HepG2 (cell line): ENCODE measurements around the gene DHTKD1. TPM values are rescaled to one million over a fixed set of nuclear protein-coding genes. Genes with fewer than 3 reads are reported as not detected.

ENCODE experiments used
- ATAC-seq: fragments of 200-7000 bp; cut with Tn5 transposase; 3 replicates; pipeline ENCODE4 v1.9.1; 2020; ENCODE audit warnings: mild to moderate bottlenecking, moderate library complexity
- BruUV-seq: library from RNA; stranded (reverse); fragments of 400-500 nt; replicated peaks from 2 replicates; lab custom pipeline; 2021; lab: Mats Ljungman, UMichigan
- CTCF ChIA-PET: fragments of 300-600 bp; formaldehyde crosslinking; extraction: SDS; loops from one replicate; lab custom pipeline; 2021; ENCODE audit warnings: low total read pairs, inconsistent platforms, low intra/inter-chr PET ratio; lab: Yijun Ruan, JAX
- POLR2A ChIA-PET: fragments of 350-600 bp; sonication (Branson Sonifier 250); formaldehyde crosslinking; loops from one replicate; lab custom pipeline; 2020; ENCODE audit warnings: antibody characterized with exemption, inconsistent platforms; lab: Yijun Ruan, JAX
- DNase-seq: peaks from one replicate; pipeline ENCODE4 v3.0.0-alpha.2; 2015; ENCODE audit warnings: low spot score
- FAIRE-seq: peaks from 3 replicates; lab custom pipeline; 2011; peaks lifted over from hg19 to GRCh38; lab: Jason Lieb, UNC
- H2AFZ ChIP-seq: one replicate; pipeline ENCODE4 v1.6.1; 2011; ENCODE audit warnings: low read length, inconsistent platforms
- H3K27ac ChIP-seq: fragments of 300-600 bp; 3 replicates; pipeline ENCODE4 v1.8.0; 2011; ENCODE audit warnings: mixed run types, mild to moderate bottlenecking, mixed read lengths, low read length, inconsistent platforms; ENCODE audit not compliant: insufficient read depth; ENCODE audit errors: extremely low read length
- H3K27me3 ChIP-seq, 2 experiments: fragments of 200-600 bp in 1 of 2; 2 replicates in 1 of 2; 3 replicates in 1 of 2; pipeline versions ENCODE4 v1.6.0 to v1.8.0; 2011; ENCODE audit warnings: low read length in 2 of 2, mild to moderate bottlenecking in 2 of 2, moderate library complexity in 2 of 2, inconsistent platforms in 1 of 2; ENCODE audit not compliant: insufficient read depth in 2 of 2, control insufficient read depth in 1 of 2
- H3K36me3 ChIP-seq, 2 experiments: fragments of 200-600 bp in 1 of 2; replicated peaks in 1 of 2; 2 replicates in 1 of 2; 3 replicates in 1 of 2; pipeline versions ENCODE4 v1.5.1 to v1.8.0; 2011; ENCODE audit warnings: low read length in 2 of 2, inconsistent platforms in 1 of 2; ENCODE audit not compliant: insufficient read depth in 2 of 2, control insufficient read depth in 1 of 2
- H3K4me1 ChIP-seq: 2 replicates; pipeline ENCODE4 v1.5.1; 2012; ENCODE audit warnings: low read length, inconsistent platforms; ENCODE audit not compliant: insufficient read depth
- H3K4me2 ChIP-seq: 2 replicates; pipeline ENCODE4 v1.6.0; 2011; ENCODE audit warnings: low read depth, low read length, inconsistent platforms
- H3K4me3 ChIP-seq, 3 experiments: fragments of 200-600 bp in 1 of 3; sonication (generic), shearing (Covaris generic) in 1 of 3; replicated peaks in 1 of 3; 2 replicates each; pipeline ENCODE4 v1.5.1; 2011 to 2016; ENCODE audit warnings: low read length in 3 of 3, inconsistent platforms in 2 of 3, low read depth in 2 of 3, mild to moderate bottlenecking in 2 of 3, control low read depth in 1 of 3, mixed read lengths in 1 of 3; ENCODE audit not compliant: insufficient read depth in 1 of 3
- H3K79me2 ChIP-seq: one replicate; pipeline ENCODE4 v1.6.1; 2011; ENCODE audit warnings: low read length, inconsistent platforms; ENCODE audit not compliant: insufficient read depth
- H3K9ac ChIP-seq: 2 replicates; pipeline ENCODE4 v1.6.0; 2011; ENCODE audit warnings: mild to moderate bottlenecking, low read depth, low read length, inconsistent platforms; ENCODE audit not compliant: insufficient read depth
- H3K9me3 ChIP-seq: 2 replicates; pipeline ENCODE4 v1.5.1; 2012; ENCODE audit warnings: mild to moderate bottlenecking, low read length
- H4K20me1 ChIP-seq: 2 replicates; pipeline ENCODE4 v1.6.0; 2011; ENCODE audit warnings: inconsistent platforms, mild to moderate bottlenecking, low read length, moderate library complexity; ENCODE audit not compliant: insufficient read depth
- ATRX ChIP-seq: sonication (generic); formaldehyde crosslinking; IDR thresholded peaks from 2 replicates; pipeline ENCODE4 v1.4.0; 2020; ENCODE audit warnings: missing genetic modification reagents, borderline replicate concordance
- CEBPG ChIP-seq: IDR thresholded peaks from 2 replicates; pipeline ENCODE4 v1.6.1; 2016
- ETV6 ChIP-seq: sonication (generic); formaldehyde crosslinking; conservative IDR thresholded peaks from 2 replicates; pipeline ENCODE4 v1.4.0; 2020; ENCODE audit warnings: missing genetic modification reagents
- FIP1L1 ChIP-seq: fragments of 200-400 bp; formaldehyde crosslinking; IDR thresholded peaks from 2 replicates; pipeline ENCODE4 v1.6.1; 2018; ENCODE audit warnings: low read depth, mild to moderate bottlenecking, low read length, moderate library complexity, borderline replicate concordance; ENCODE audit not compliant: insufficient read depth
- GZF1 ChIP-seq: sonication (generic); formaldehyde crosslinking; IDR thresholded peaks from 2 replicates; pipeline ENCODE4 v1.5.1; 2020; ENCODE audit warnings: mild to moderate bottlenecking, missing genetic modification reagents
- JDP2 ChIP-seq: sonication (generic); formaldehyde crosslinking; IDR thresholded peaks from 2 replicates; pipeline ENCODE4 v1.8.1; 2022; ENCODE audit warnings: missing genetic modification reagents, borderline replicate concordance
- KDM4B ChIP-seq: sonication (generic); formaldehyde crosslinking; IDR thresholded peaks from 2 replicates; pipeline ENCODE4 v1.4.0; 2020; ENCODE audit warnings: missing genetic modification reagents
- POLR2G ChIP-seq: fragments of 200-400 bp; formaldehyde crosslinking; IDR thresholded peaks from 2 replicates; pipeline ENCODE4 v1.6.1; 2018; ENCODE audit warnings: mild to moderate bottlenecking, low read depth, low read length, moderate library complexity
- PRMT3 ChIP-seq: sonication (generic); formaldehyde crosslinking; IDR thresholded peaks from 2 replicates; pipeline ENCODE4 v1.8.1; 2022; ENCODE audit warnings: low read depth, mild to moderate bottlenecking, moderate library complexity, missing genetic modification reagents, borderline replicate concordance
- REPIN1 ChIP-seq: sonication (generic); formaldehyde crosslinking; IDR thresholded peaks from 2 replicates; pipeline ENCODE4 v1.8.0; 2022; ENCODE audit warnings: missing genetic modification reagents, low read depth, mild to moderate bottlenecking, borderline replicate concordance
- SIN3A ChIP-seq: IDR thresholded peaks from 2 replicates; pipeline ENCODE4 v1.6.1; 2011; ENCODE audit warnings: low read depth, mild to moderate bottlenecking, control low read depth, low read length, borderline replicate concordance
- ZNF512 ChIP-seq: sonication (generic); formaldehyde crosslinking; IDR thresholded peaks from 2 replicates; pipeline ENCODE4 v1.4.0; 2020; ENCODE audit warnings: mild to moderate bottlenecking, missing genetic modification reagents
- ZNF547 ChIP-seq: sonication (generic); formaldehyde crosslinking; IDR thresholded peaks from 2 replicates; pipeline ENCODE4 v1.5.1; 2020; ENCODE audit warnings: mild to moderate bottlenecking, missing genetic modification reagents
- ZNF557 ChIP-seq: sonication (generic); formaldehyde crosslinking; IDR thresholded peaks from 2 replicates; pipeline ENCODE4 v1.4.0; 2020; ENCODE audit warnings: missing genetic modification reagents
- WGBS: methylation state at CpG from one replicate; pipeline ENCODE4 v1.1.6; 2017; ENCODE audit warnings: low lambda C conversion rate; 5-methylcytosine and 5-hydroxymethylcytosine counted together
- in situ Hi-C: cut with HindIII; loops from 2 replicates; pipeline ENCODE4 v1.10.0; 2017; ENCODE audit warnings: low pct_unique_long_range_greater_than_20kb; ENCODE audit not compliant: extremely low pct_ligation_motif_present
- intact Hi-C: fragments of 100-400 bp; cut with micrococcal nuclease; formaldehyde crosslinking; loops from one replicate; pipeline ENCODE4 v1.10.0; 2022; ENCODE audit not compliant: unreplicated experiment
- polyA plus RNA-seq, 8 experiments: library from polyadenylated mRNA; depleted of rRNA in 3 of 8; stranded (reverse) in 7 of 8; unstranded in 1 of 8; fragments of >200 nt; fragmentation: Illumina TruSeq in 4 of 8; extraction: Trizol in 4 of 8; gene quantifications; 2 replicates each; pipeline versions ENCODE4 v1.2.1 to v1.2.3, GENCODE V29; 2011 to 2016; ENCODE audit warnings: low read depth in 4 of 8, missing spikeins in 1 of 8, mixed read lengths in 1 of 8; ENCODE audit not compliant: insufficient read depth in 1 of 8
- total RNA-seq, 5 experiments: library from RNA; depleted of rRNA; stranded (reverse); fragments of >200 nt; fragmentation: Illumina TruSeq; extraction: Trizol; gene quantifications; 2 replicates each; pipeline ENCODE4 v1.2.3, GENCODE V29; 2016; ENCODE audit warnings: low read depth in 1 of 5

The DHTKD1 gene
- total and polyA plus RNA-seq, 2 of the 13 experiments (the other 11 are each of a cell fraction or from before 2014, with no cell fraction given), result 9.6 to 14.1 TPM

GRCh38 chr10:12073526-12073925, 4.8 kb downstream of the DHTKD1 start:
- no peaks in the 10 kb centered on the region for H3K9me3 ChIP-seq
- CTCF ChIA-PET, result no interaction called here
- POLR2A ChIA-PET, result no interaction called here
- H4K20me1 ChIP-seq, result no peaks in the 10 kb centered on the region
- no peak overlapping the region for H3K9ac ChIP-seq
- DNase-seq (no peak), ATAC-seq (no peak), FAIRE-seq (no peak)
- no peaks in the 10 kb centered on the region for H3K36me3 ChIP-seq
- WGBS, result 91% methylated on average over 4 of the region's 4 CpGs
- no peak overlapping the region for H3K27ac ChIP-seq
- in situ Hi-C loops, result no loop called here
- peaks cover 27% of the 10 kb centered on the region for H3K4me1 ChIP-seq
- no peak overlapping the region for H3K4me2 ChIP-seq
- no TSS peak for BruUV-seq
- no peak overlapping the region for H2AFZ ChIP-seq
- intact Hi-C loops, result no loop called here
- peaks cover 3% of the 10 kb centered on the region for H3K79me2 ChIP-seq
- H3K4me3 ChIP-seq, result no peak overlapping the region
- no peaks in the 10 kb centered on the region for H3K27me3 ChIP-seq
- TF ChIP-seq ZNF557 (no peak), PRMT3 (no peak), ZNF512 (CRISPR knock-in tag) (no peak), JDP2 (CRISPR knock-in tag) (no peak), GZF1 (CRISPR knock-in tag) (no peak), FIP1L1 (no peak), ETV6 (CRISPR knock-in tag) (no peak), CEBPG (CRISPR knock-in tag) (no peak), KDM4B (CRISPR knock-in tag) (no peak), ATRX (CRISPR knock-in tag) (no peak), REPIN1 (CRISPR knock-in tag) (no peak), SIN3A (no peak), POLR2G (no peak), ZNF547 (CRISPR knock-in tag) (no peak)
